Keratinocyte (primary cell): ENCODE measurements around the gene CAND2.

Experiments used
- CTCF ChIP-seq, 3 experiments: IDR thresholded peaks in 1 of 3; conservative IDR thresholded peaks in 1 of 3; optimal IDR thresholded peaks in 1 of 3; 2 replicates in 2 of 3; 3 replicates in 1 of 3; pipeline versions ENCODE3 to v1.5.1; 2011; ENCODE audit warnings: low read length in 3 of 3, mild to moderate bottlenecking in 3 of 3, moderate library complexity in 2 of 3, control low read depth in 1 of 3, inconsistent platforms in 1 of 3; ENCODE audit not compliant: insufficient read depth in 2 of 3; ENCODE audit errors: extremely low read depth in 1 of 3
- EZH2 ChIP-seq: IDR thresholded peaks from one replicate; pipeline ENCODE4 v1.6.1; 2012; ENCODE audit warnings: inconsistent platforms, mild to moderate bottlenecking, low read length, moderate library complexity

GRCh38 chr3:12830785-12831156 is 34.3 kb downstream of the CAND2 start:
- TF ChIP-seq EZH2 (no peak), CTCF (optimal IDR thresholded peaks at IDR 0.05 in 1 of 3, IDR thresholded peaks at IDR 0.05 in 1 of 3, conservative IDR thresholded peaks at IDR 0.05 in 1 of 3; ENCODE audit: extremely low read depth in 1 of 3, insufficient read depth in 2 of 3, low read length in 3 of 3) (peak in 1 of 3 experiments; percentile 6)
